Left lung (tissue), 10 donors: ENCODE data around the gene LRMDA. TPM values are rescaled to one million over a fixed set of nuclear protein-coding genes. Genes with fewer than 3 reads are reported as not detected.

ENCODE experiments used
- ATAC-seq: fragments of 200-7000 bp; cut with Tn5 transposase; one replicate; pipeline ENCODE4 v1.9.1; 2020; ENCODE audit warnings: moderate library complexity
- DNase-seq, 4 donors: peaks; one replicate each; pipeline ENCODE4 v3.0.0-alpha.2; 2013 to 2020
- H3K27ac ChIP-seq, 2 donors: fragments of 200-600 bp; sonication (generic) in 1 of 2; one replicate each; pipeline versions ENCODE4 v1.5.0 to v1.8.0; 2020 to 2021
- H3K27me3 ChIP-seq, 2 donors: fragments of 200-600 bp; sonication (generic) in 1 of 2; one replicate each; pipeline versions ENCODE4 v1.5.0 to v1.8.0; 2020 to 2021
- H3K36me3 ChIP-seq, 2 donors: fragments of 200-600 bp; sonication (generic) in 1 of 2; one replicate each; pipeline versions ENCODE4 v1.5.0 to v1.8.0; 2020 to 2021
- H3K4me1 ChIP-seq, 2 donors: fragments of 200-600 bp; one replicate each; pipeline ENCODE4 v1.8.0; 2021
- H3K4me3 ChIP-seq, 2 donors: fragments of 200-600 bp; sonication (generic) in 1 of 2; one replicate each; pipeline versions ENCODE4 v1.5.0 to v1.8.0; 2020 to 2021; ENCODE audit warnings: mild to moderate bottlenecking in 1 of 2
- H3K9me3 ChIP-seq, 2 donors: fragments of 200-600 bp; sonication (generic) in 1 of 2; one replicate each; pipeline versions ENCODE4 v1.5.0 to v1.8.0; 2020 to 2021
- CTCF ChIP-seq, 2 donors: fragments of 200-600 bp; sonication (generic) in 1 of 2; IDR thresholded peaks; one replicate each; pipeline versions ENCODE4 v1.5.0 to v1.8.0; 2021; ENCODE audit warnings: antibody characterized with exemption in 2 of 2
- intact Hi-C, 2 donors: fragments of 100-400 bp; cut with DNase I; formaldehyde crosslinking; loops; one replicate each; pipeline versions ENCODE4 v1.11.2 to v1.14.2; 2022
- polyA plus RNA-seq, 6 donors: library from polyadenylated mRNA; unstranded; fragments of 120-200 nt; gene quantifications; one replicate each; pipeline ENCODE4 v1.2.1, GENCODE V29; 2013; ENCODE audit not compliant: insufficient read length in 6 of 6
- total RNA-seq, 2 donors: library from RNA; stranded (reverse); fragmentation: NEBNext Ultra II Directional; extraction: Animal tissue kit (Norgen Biotek cat#: 25700); gene quantifications; one replicate each; pipeline ENCODE4 v1.2.1, GENCODE V29; 2021
- donor health status: DM: no; HTN: yes; CAD: no.
- donor health status: DM: no; HTN: no; CAD: no.

The LRMDA gene
- total and polyA plus RNA-seq, 8 donors: 13.9 to 23.6 (median 18.7) TPM

DNA sequence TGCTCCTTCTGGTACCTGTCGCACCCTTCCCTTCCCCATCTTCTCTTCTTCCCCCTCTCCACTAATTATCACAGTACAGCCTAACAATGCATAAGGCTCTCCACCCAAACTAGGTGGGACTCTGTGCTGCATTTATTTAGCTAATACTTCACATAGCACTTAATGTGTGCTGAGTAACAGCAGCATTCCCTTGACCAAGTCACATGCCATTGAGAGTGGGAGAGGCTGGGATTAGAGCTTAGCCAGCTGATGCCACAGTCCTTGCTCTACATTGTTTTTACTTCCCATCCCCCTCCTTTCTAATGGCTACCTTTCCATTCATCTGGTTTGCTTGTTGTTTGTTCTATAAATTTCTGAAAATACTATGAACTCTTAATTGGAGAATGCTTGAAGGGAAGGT, 426.9 kb downstream of the LRMDA start:
- Histone ChIP-seq H3K36me3 (no peaks in the 10 kb centered on the region), H3K9me3 (no peaks in the 10 kb centered on the region), H3K27me3 (no peaks in the 10 kb centered on the region), H3K4me3 (no peak overlapping the region), H3K4me1 (no peaks in the 10 kb centered on the region), H3K27ac (no peak overlapping the region)
- DNase-seq (no peak), ATAC-seq (peak; percentile 22)
- no peak for TF ChIP-seq CTCF (IDR thresholded peaks at IDR 0.05)
- intact Hi-C loops: no loop called here

- no peaks in the 10 kb centered on the region for H3K9me3 ChIP-seq
- intact Hi-C loops: no loop called here
Observed at GRCh38 chr10:75859141-75859540, 427.7 kb downstream of the LRMDA start.

GRCh38 chr10:75860009-75860408, 428.6 kb downstream of the LRMDA start:
- H3K27me3 ChIP-seq: no peaks in the 10 kb centered on the region
- H3K27ac ChIP-seq: no peak overlapping the region
- no peaks in the 10 kb centered on the region for H3K4me1 ChIP-seq
- intact Hi-C loops: no loop called here
- ATAC-seq: no peak
- no peak for DNase-seq
- no peak overlapping the region for H3K4me3 ChIP-seq
- H3K36me3 ChIP-seq: no peaks in the 10 kb centered on the region
- H3K9me3 ChIP-seq: no peaks in the 10 kb centered on the region
- no peak for TF ChIP-seq CTCF (IDR thresholded peaks at IDR 0.05)

More at GRCh38 chr10:75859141-75859540, 427.7 kb downstream of the LRMDA start:
- H3K4me3 ChIP-seq: no peak overlapping the region
- H3K4me1 ChIP-seq: no peaks in the 10 kb centered on the region
- DNase-seq (no peak), ATAC-seq (no peak)
- H3K36me3 ChIP-seq: no peaks in the 10 kb centered on the region
- H3K27me3 ChIP-seq: no peaks in the 10 kb centered on the region
- TF ChIP-seq CTCF (IDR thresholded peaks at IDR 0.05): no peak
- no peak overlapping the region for H3K27ac ChIP-seq

DNA sequence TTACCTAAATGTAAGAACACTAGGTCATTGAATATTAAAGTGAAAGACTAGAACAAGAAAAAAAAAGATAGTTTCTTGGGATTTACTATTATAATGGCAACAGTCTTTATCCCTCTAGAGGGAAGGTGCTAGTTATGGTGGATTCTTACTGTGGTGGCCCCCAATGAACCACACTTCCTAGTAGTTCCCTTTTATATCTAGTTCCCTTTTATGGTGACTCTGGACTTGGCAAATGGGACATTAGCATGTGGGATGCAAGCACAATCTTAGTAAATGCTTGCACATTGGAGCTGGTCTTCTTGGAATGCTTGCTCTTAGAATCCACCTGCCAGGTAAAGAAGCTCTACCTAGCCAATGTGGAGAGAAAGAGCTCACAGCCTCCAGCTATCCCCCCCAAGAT, 430.2 kb downstream of the LRMDA start:
- Histone ChIP-seq H3K4me3 (no peak overlapping the region), H3K9me3 (no peaks in the 10 kb centered on the region), H3K4me1 (no peaks in the 10 kb centered on the region), H3K36me3 (no peaks in the 10 kb centered on the region), H3K27ac (no peak overlapping the region), H3K27me3 (no peaks in the 10 kb centered on the region)
- TF ChIP-seq CTCF (IDR thresholded peaks at IDR 0.05): no peak
- DNase-seq (no peak), ATAC-seq (no peak)
- intact Hi-C loops: no loop called here

DNA sequence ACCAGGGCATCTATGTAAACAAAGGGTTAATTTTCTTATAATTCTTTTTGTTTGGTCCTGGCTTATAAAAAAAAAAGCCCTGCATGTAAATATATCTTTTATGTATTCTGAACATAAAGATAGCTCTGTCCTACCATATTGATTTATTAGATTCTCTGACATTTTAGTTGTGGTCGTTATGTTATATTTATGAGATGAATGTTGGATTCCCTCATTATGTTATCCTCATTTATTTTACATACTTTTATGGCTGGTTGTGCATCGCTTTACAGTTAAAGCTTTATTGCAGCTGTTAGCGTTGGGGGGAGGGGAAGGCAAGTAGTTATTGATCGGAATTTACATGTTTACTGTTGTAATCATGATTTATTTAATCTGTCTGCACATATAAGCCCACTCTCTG, 431.5 kb downstream of the LRMDA start:
- ATAC-seq (no peak), DNase-seq (no peak)
- Histone ChIP-seq H3K36me3 (no peaks in the 10 kb centered on the region), H3K27me3 (no peaks in the 10 kb centered on the region), H3K4me3 (no peak overlapping the region), H3K9me3 (no peaks in the 10 kb centered on the region), H3K4me1 (no peaks in the 10 kb centered on the region), H3K27ac (no peak overlapping the region)
- TF ChIP-seq CTCF (IDR thresholded peaks at IDR 0.05): no peak
- intact Hi-C loops: no loop called here
